Astrocyte (in vitro differentiated cells and primary cell): ENCODE measurements around the gene CST9L. TPM values are rescaled to one million over a fixed set of nuclear protein-coding genes. Genes with fewer than 3 reads are reported as not detected.
"Not testable (repeated sequence)": the region's sequence is repeated elsewhere in the genome, so short reads cannot be mapped to it uniquely, and the experiment has no call there.

Source experiments
- DNase-seq: peaks from one replicate; pipeline ENCODE4 v3.0.0-alpha.2; 2010; ENCODE audit warnings: low read depth
- FAIRE-seq: peaks from 2 replicates; lab custom pipeline; 2011; peaks lifted over from hg19 to GRCh38; lab: Jason Lieb, UNC
- H2AFZ ChIP-seq: 2 replicates; pipeline ENCODE4 v1.6.0; 2012; ENCODE audit warnings: low read depth, low read length, inconsistent platforms
- H3K27ac ChIP-seq: 2 replicates; pipeline ENCODE4 v1.5.1; 2011; ENCODE audit warnings: low read depth, low read length, inconsistent platforms
- H3K27me3 ChIP-seq: 2 replicates; pipeline ENCODE4 v1.6.0; 2011; ENCODE audit warnings: low read length, inconsistent platforms; ENCODE audit not compliant: insufficient read depth
- H3K36me3 ChIP-seq: 2 replicates; pipeline ENCODE4 v1.5.1; 2011; ENCODE audit warnings: low read length, inconsistent platforms; ENCODE audit not compliant: insufficient read depth
- H3K4me1 ChIP-seq: 2 replicates; pipeline ENCODE4 v1.5.1; 2011; ENCODE audit warnings: low read length, inconsistent platforms; ENCODE audit not compliant: insufficient read depth
- H3K4me2 ChIP-seq: 2 replicates; pipeline ENCODE4 v1.6.0; 2012; ENCODE audit warnings: low read length, inconsistent platforms
- H3K4me3 ChIP-seq: 2 replicates; pipeline ENCODE4 v1.5.1; 2011; ENCODE audit warnings: low read depth, mild to moderate bottlenecking, low read length, inconsistent platforms; ENCODE audit not compliant: insufficient read depth
- H3K79me2 ChIP-seq: 2 replicates; pipeline ENCODE4 v1.6.0; 2012; ENCODE audit warnings: mild to moderate bottlenecking, low read length, inconsistent platforms; ENCODE audit not compliant: insufficient read depth
- H3K9ac ChIP-seq: 2 replicates; pipeline ENCODE4 v1.6.0; 2012; ENCODE audit warnings: mild to moderate bottlenecking, low read length, inconsistent platforms
- H3K9me3 ChIP-seq: 2 replicates; pipeline ENCODE4 v1.5.1; 2012; ENCODE audit warnings: low read depth, mild to moderate bottlenecking, low read length, inconsistent platforms; ENCODE audit not compliant: insufficient read depth
- H4K20me1 ChIP-seq: 2 replicates; pipeline ENCODE4 v1.6.0; 2012; ENCODE audit warnings: low read length, inconsistent platforms; ENCODE audit not compliant: insufficient read depth
- H3K27ac Mint-ChIP-seq: one replicate; pipeline ENCODE4 v1.8.0; 2021; ENCODE audit warnings: mild to moderate bottlenecking, mixed read lengths; ENCODE audit not compliant: unreplicated experiment
- H3K27me3 Mint-ChIP-seq: one replicate; pipeline ENCODE4 v1.8.0; 2021; ENCODE audit warnings: low read depth, mixed read lengths; ENCODE audit not compliant: unreplicated experiment
- H3K36me3 Mint-ChIP-seq: one replicate; pipeline ENCODE4 v1.8.0; 2021; ENCODE audit warnings: low read depth, mixed read lengths; ENCODE audit not compliant: unreplicated experiment
- H3K4me1 Mint-ChIP-seq: one replicate; pipeline ENCODE4 v1.8.0; 2021; ENCODE audit warnings: low read depth, mixed read lengths; ENCODE audit not compliant: unreplicated experiment
- H3K4me3 Mint-ChIP-seq: one replicate; pipeline ENCODE4 v1.8.0; 2021; ENCODE audit warnings: mild to moderate bottlenecking, moderate library complexity, mixed read lengths; ENCODE audit not compliant: unreplicated experiment
- H3K9me3 Mint-ChIP-seq: one replicate; pipeline ENCODE4 v1.8.0; 2021; ENCODE audit warnings: mild to moderate bottlenecking, mixed read lengths; ENCODE audit not compliant: unreplicated experiment
- CTCF ChIP-seq: IDR thresholded peaks from 2 replicates; pipeline ENCODE4 v1.5.1; 2011; ENCODE audit warnings: low read depth, mild to moderate bottlenecking, inconsistent platforms, low read length, moderate library complexity; ENCODE audit not compliant: insufficient read depth
- EZH2 ChIP-seq: IDR thresholded peaks from 2 replicates; pipeline ENCODE4 v1.6.1; 2012; ENCODE audit warnings: mild to moderate bottlenecking, low read length, inconsistent platforms; ENCODE audit not compliant: insufficient read depth
- total RNA-seq: library from RNA; stranded (reverse); gene quantifications from 2 replicates; pipeline ENCODE4 v1.2.1, GENCODE V29; 2021

Gene CST9L
- total RNA-seq, 1 donor from 2014 or later, result not detected

GRCh38 chr20:23582293-23582692 lies 14.0 kb upstream of the CST9L start:
- no peak overlapping the region for H3K4me3 Mint-ChIP-seq
- Histone ChIP-seq H3K9me3 (no peaks in the 10 kb centered on the region), H3K27me3 (no peaks in the 10 kb centered on the region), H3K9ac (no peak overlapping the region), H3K4me3 (no peak overlapping the region), H3K4me1 (no peaks in the 10 kb centered on the region), H4K20me1 (no peaks in the 10 kb centered on the region), H3K36me3 (no peaks in the 10 kb centered on the region), H3K79me2 (no peaks in the 10 kb centered on the region), H2AFZ (no peak overlapping the region), H3K4me2 (no peak overlapping the region), H3K27ac (no peak overlapping the region)
- no peak overlapping the region for H3K27ac Mint-ChIP-seq
- peaks cover 5% of the 10 kb centered on the region for H3K4me1 Mint-ChIP-seq
- TF ChIP-seq EZH2, result no peak
- DNase-seq (no peak), FAIRE-seq (no peak)
- H3K36me3 Mint-ChIP-seq, result no peaks in the 10 kb centered on the region
- peaks cover 2% of the 10 kb centered on the region for H3K27me3 Mint-ChIP-seq
- H3K9me3 Mint-ChIP-seq, result peaks cover 2% of the 10 kb centered on the region

DNA sequence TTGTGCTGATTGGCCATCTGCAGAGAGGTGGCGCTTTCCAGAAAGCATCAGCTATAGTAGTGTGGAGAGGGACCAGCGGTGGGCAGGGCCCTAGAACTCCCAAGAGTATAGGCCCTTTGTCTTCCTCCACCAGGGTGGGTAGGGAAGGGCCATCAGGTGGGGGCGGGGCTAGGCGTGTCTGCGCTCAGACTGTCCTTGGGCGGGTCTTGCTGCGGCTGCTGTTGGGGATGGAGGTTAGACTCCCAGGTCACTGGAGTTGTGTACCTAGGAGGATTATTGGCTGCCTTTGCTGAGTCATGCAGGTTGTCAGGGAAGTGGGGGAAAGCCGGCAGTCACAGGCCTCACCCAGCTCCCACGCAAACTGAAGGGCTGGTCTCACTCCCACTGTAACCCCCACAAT lies 13.5 kb upstream of the CST9L start:
- not testable (repeated sequence) for DNase-seq, H3K4me1 ChIP-seq, H3K27me3 Mint-ChIP-seq, H3K27ac ChIP-seq, H2AFZ ChIP-seq, H3K4me1 Mint-ChIP-seq, H3K27ac Mint-ChIP-seq, H3K9me3 Mint-ChIP-seq, H3K27me3 ChIP-seq, FAIRE-seq, H3K9me3 ChIP-seq, H3K4me3 ChIP-seq, H3K36me3 Mint-ChIP-seq, H3K9ac ChIP-seq, H3K4me2 ChIP-seq, H3K36me3 ChIP-seq, H3K79me2 ChIP-seq, H4K20me1 ChIP-seq, H3K4me3 Mint-ChIP-seq

DNA sequence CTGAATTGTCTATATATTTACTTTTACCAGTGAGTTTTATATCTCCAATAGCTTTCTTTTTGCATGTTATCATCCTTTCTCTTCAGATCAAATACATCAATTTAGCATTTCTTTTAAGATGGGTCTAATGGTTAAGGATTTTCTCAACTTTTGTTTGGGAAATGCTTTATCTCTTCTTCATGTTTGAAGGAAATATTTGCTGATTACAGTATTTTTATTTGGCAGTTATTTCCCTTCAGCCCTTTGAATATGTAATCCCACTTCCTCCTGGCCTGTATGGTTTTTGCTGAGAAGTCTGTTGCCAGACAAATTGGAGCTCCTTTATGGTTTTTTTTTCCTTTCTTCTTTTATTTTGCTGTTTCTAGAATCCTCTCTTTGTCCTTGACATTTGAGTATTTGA lies 6.7 kb upstream of the CST9L start:
- H3K4me1 ChIP-seq, result no peaks in the 10 kb centered on the region
- no peaks in the 10 kb centered on the region for H3K27me3 ChIP-seq
- no peak overlapping the region for H3K27ac Mint-ChIP-seq
- H3K36me3 ChIP-seq, result no peaks in the 10 kb centered on the region
- peaks cover 2% of the 10 kb centered on the region for H3K27me3 Mint-ChIP-seq
- H3K36me3 Mint-ChIP-seq, result no peaks in the 10 kb centered on the region
- no peak overlapping the region for H3K4me3 ChIP-seq
- H3K9me3 ChIP-seq, result no peaks in the 10 kb centered on the region
- DNase-seq (no peak), FAIRE-seq (no peak)
- H3K4me2 ChIP-seq, result no peak overlapping the region
- no peaks in the 10 kb centered on the region for H3K79me2 ChIP-seq
- no peak for TF ChIP-seq EZH2
- TF ChIP-seq CTCF, result no peak
- no peaks in the 10 kb centered on the region for H3K4me1 Mint-ChIP-seq
- no peaks in the 10 kb centered on the region for H4K20me1 ChIP-seq
- H3K4me3 Mint-ChIP-seq, result no peak overlapping the region
- no peaks in the 10 kb centered on the region for H3K9me3 Mint-ChIP-seq
- H2AFZ ChIP-seq, result no peak overlapping the region
- H3K9ac ChIP-seq, result no peak overlapping the region
- H3K27ac ChIP-seq, result no peak overlapping the region
